IMR-90 (cell line): ENCODE measurements around the gene DPP6. TPM values are rescaled to one million over a fixed set of nuclear protein-coding genes. Genes with fewer than 3 reads are reported as not detected.

ENCODE experiments used
- ATAC-seq: fragments of 200-7000 bp; cut with Tn5 transposase; 2 replicates; pipeline ENCODE4 v1.9.1; 2020; ENCODE audit warnings: low read depth, mild to moderate bottlenecking, moderate library complexity
- BruUV-seq: library from RNA; stranded (reverse); fragments of 400-500 nt; replicated peaks from 2 replicates; lab custom pipeline; 2021; lab: Mats Ljungman, UMichigan
- CTCF ChIA-PET: fragments of 300-600 bp; formaldehyde crosslinking; extraction: SDS; loops from one replicate; lab custom pipeline; 2021; ENCODE audit warnings: antibody characterized with exemption; lab: Yijun Ruan, JAX
- POLR2A ChIA-PET: fragments of 300-600 bp; sonication (Branson Sonifier 250); formaldehyde crosslinking; loops from one replicate; lab custom pipeline; 2022; ENCODE audit warnings: antibody characterized with exemption; ENCODE audit not compliant: unreplicated experiment; lab: Charles Lee
- DNase-seq: peaks from one replicate; pipeline ENCODE4 v3.0.0; 2013
- H2AFZ ChIP-seq: replicated peaks from 2 replicates; pipeline ENCODE3; 2013; ENCODE audit warnings: low read length, mild to moderate bottlenecking; ENCODE audit not compliant: poor library complexity
- H2AK5ac ChIP-seq: 2 replicates; pipeline ENCODE4 v1.6.1; 2013; ENCODE audit warnings: low read depth, low read length, inconsistent platforms
- H2AK9ac ChIP-seq: replicated peaks from 2 replicates; pipeline ENCODE3; 2013; ENCODE audit warnings: mild to moderate bottlenecking, low read depth, low read length, moderate library complexity; ENCODE audit not compliant: poor library complexity
- H2BK120ac ChIP-seq: 2 replicates; pipeline ENCODE4 v1.6.1; 2013; ENCODE audit warnings: low read depth, low read length, inconsistent platforms
- H2BK15ac ChIP-seq: 3 replicates; pipeline ENCODE4 v1.6.1; 2013; ENCODE audit warnings: low read depth, low read length, inconsistent platforms
- H2BK20ac ChIP-seq: 2 replicates; pipeline ENCODE4 v1.6.1; 2013; ENCODE audit warnings: low read depth, mild to moderate bottlenecking, inconsistent platforms, low read length, moderate library complexity
- H2BK5ac ChIP-seq: 2 replicates; pipeline ENCODE4 v1.6.1; 2013; ENCODE audit warnings: mild to moderate bottlenecking, low read depth, low read length, inconsistent platforms; ENCODE audit not compliant: poor library complexity, severe bottlenecking
- H3K14ac ChIP-seq: replicated peaks from 2 replicates; pipeline ENCODE4 v1.6.1; 2013; ENCODE audit warnings: low read depth, low read length, inconsistent platforms
- H3K18ac ChIP-seq: 2 replicates; pipeline ENCODE4 v1.6.1; 2013; ENCODE audit warnings: low read depth, low read length, control low read depth
- H3K23ac ChIP-seq: 2 replicates; pipeline ENCODE4 v1.6.1; 2013; ENCODE audit warnings: low read depth, low read length, inconsistent platforms
- H3K27ac ChIP-seq: 2 replicates; pipeline ENCODE4 v1.5.1; 2013; ENCODE audit warnings: mild to moderate bottlenecking, control low read depth, low read length; ENCODE audit not compliant: insufficient read depth
- H3K27me3 ChIP-seq: 2 replicates; pipeline ENCODE4 v1.6.1; 2013; ENCODE audit warnings: low read length; ENCODE audit not compliant: control insufficient read depth, insufficient read depth
- H3K36me3 ChIP-seq: 2 replicates; pipeline ENCODE4 v1.6.1; 2013; ENCODE audit warnings: low read length, mixed read lengths; ENCODE audit not compliant: control insufficient read depth, insufficient read depth
- H3K4ac ChIP-seq: 2 replicates; pipeline ENCODE4 v1.6.1; 2013; ENCODE audit warnings: low read depth, low read length, inconsistent platforms
- H3K4me1 ChIP-seq: 2 replicates; pipeline ENCODE4 v1.6.1; 2013; ENCODE audit warnings: low read length, mixed read lengths; ENCODE audit not compliant: control insufficient read depth, insufficient read depth
- H3K4me2 ChIP-seq: 2 replicates; pipeline ENCODE4 v1.6.1; 2013; ENCODE audit warnings: low read depth, mild to moderate bottlenecking, control low read depth, low read length, moderate library complexity
- H3K4me3 ChIP-seq: 2 replicates; pipeline ENCODE4 v1.5.1; 2013; ENCODE audit warnings: low read depth, mild to moderate bottlenecking, control low read depth, low read length, moderate library complexity; ENCODE audit not compliant: insufficient read depth
- H3K56ac ChIP-seq: 2 replicates; pipeline ENCODE4 v1.6.1; 2013; ENCODE audit warnings: low read length, inconsistent platforms; ENCODE audit not compliant: insufficient read depth; ENCODE audit errors: extremely low read depth
- H3K79me1 ChIP-seq, 2 experiments: 2 replicates each; pipeline ENCODE4 v1.6.1; 2013; ENCODE audit warnings: low read length in 2 of 2, inconsistent platforms in 1 of 2, low read depth in 1 of 2
- H3K9ac ChIP-seq: 2 replicates; pipeline ENCODE4 v1.6.1; 2013; ENCODE audit warnings: low read depth, low read length, control low read depth
- H3K9me1 ChIP-seq: 2 replicates; pipeline ENCODE4 v1.6.1; 2013; ENCODE audit warnings: low read length, inconsistent platforms; ENCODE audit not compliant: insufficient read depth
- H3K9me3 ChIP-seq: 2 replicates; pipeline ENCODE4 v1.6.1; 2013; ENCODE audit warnings: low read length; ENCODE audit not compliant: control insufficient read depth, insufficient read depth
- H4K20me1 ChIP-seq: 2 replicates; pipeline ENCODE4 v1.6.1; 2013; ENCODE audit warnings: low read length, inconsistent platforms; ENCODE audit not compliant: insufficient read depth
- H4K5ac ChIP-seq: 2 replicates; pipeline ENCODE4 v1.6.1; 2013; ENCODE audit warnings: mild to moderate bottlenecking, low read depth, low read length, control low read depth
- H4K8ac ChIP-seq, 2 experiments: 2 replicates each; pipeline ENCODE4 v1.6.1; 2013; ENCODE audit warnings: low read depth in 2 of 2, low read length in 2 of 2, control low read depth in 1 of 2, inconsistent platforms in 1 of 2
- H4K91ac ChIP-seq: 2 replicates; pipeline ENCODE4 v1.6.1; 2013; ENCODE audit warnings: low read depth, low read length, inconsistent platforms; ENCODE audit not compliant: insufficient read depth
- ELK1 ChIP-seq: fragments of 150-350 bp; IDR thresholded peaks from 2 replicates; pipeline ENCODE4 v1.6.1; 2016; ENCODE audit warnings: low read depth, mild to moderate bottlenecking, low read length, moderate library complexity, borderline replicate concordance
- MAFK ChIP-seq: IDR thresholded peaks from 2 replicates; pipeline ENCODE4 v1.6.1; 2012; ENCODE audit warnings: low read depth, low read length, improper control_type of control experiment
- MXI1 ChIP-seq: IDR thresholded peaks from 2 replicates; pipeline ENCODE4 v1.6.1; 2012; ENCODE audit warnings: low read depth, mild to moderate bottlenecking, low read length, moderate library complexity, borderline replicate concordance
- NFE2L2 ChIP-seq: fragments of 150-350 bp; IDR thresholded peaks from 2 replicates; pipeline ENCODE4 v1.6.1; 2016; ENCODE audit warnings: low read depth, mild to moderate bottlenecking, low read length
- RCOR1 ChIP-seq: IDR thresholded peaks from 2 replicates; pipeline ENCODE4 v1.6.1; 2012; ENCODE audit warnings: mild to moderate bottlenecking, low read length, improper control_type of control experiment; ENCODE audit not compliant: insufficient replicate concordance
- WGBS, 2 experiments: methylation state at CpG; one replicate each; pipeline versions ENCODE4 v1.1.5 to v1.1.7; 2013; ENCODE audit warnings: missing lambda C conversion rate in 2 of 2; ENCODE audit not compliant: insufficient read length in 1 of 2; ENCODE audit errors: extremely low coverage in 2 of 2; 5-methylcytosine and 5-hydroxymethylcytosine counted together
- dilution Hi-C: fragments of 300-500 bp; cut with HindIII; formaldehyde crosslinking; loops from one replicate; pipeline ENCODE4 v1.14.3; 2018; ENCODE audit warnings: low sequenced_read_pairs; ENCODE audit not compliant: unreplicated experiment
- in situ Hi-C: fragments of 300-500 bp; cut with MboI; formaldehyde crosslinking; loops from 3 replicates; pipeline ENCODE4 v1.14.3; 2019; ENCODE audit warnings: low sequenced_read_pairs, inconsistent platforms, mixed read lengths
- intact Hi-C: fragments of 100-400 bp; cut with micrococcal nuclease; formaldehyde crosslinking; loops from 2 replicates; pipeline ENCODE4 v1.10.0; 2022
- polyA plus RNA-seq, 3 experiments: library from polyadenylated mRNA; depleted of rRNA; stranded (reverse); fragments of >200 nt; gene quantifications; 2 replicates each; pipeline ENCODE4 v1.2.3, GENCODE V29; 2012; ENCODE audit warnings: low replicate concordance in 1 of 3
- total RNA-seq: library from RNA; depleted of rRNA; stranded (reverse); fragments of >200 nt; gene quantifications from 2 replicates; pipeline ENCODE4 v1.2.3, GENCODE V29; 2012

The DPP6 gene
- total and polyA plus RNA-seq, 2 of the 4 experiments (the other 2 are of a cell fraction): not detected

GRCh38 chr7:154909241-154910105 is 857.3 kb downstream of the DPP6 start:
- no TSS peak for BruUV-seq
- Histone ChIP-seq H3K27ac (no peak overlapping the region), H4K20me1 (no peaks in the 10 kb centered on the region), H2AFZ (no peak overlapping the region), H2BK15ac (no peak overlapping the region), H3K9me1 (no peaks in the 10 kb centered on the region), H3K18ac (no peak overlapping the region), H3K36me3 (no peaks in the 10 kb centered on the region), H3K9me3 (peaks cover 10% of the 10 kb centered on the region; the same call in 1 of the 2 replicates), H3K9ac (no peak overlapping the region), H2AK5ac (no peak overlapping the region), H3K27me3 (peaks cover 3% of the 10 kb centered on the region; the same call in 1 of the 2 replicates), H3K14ac (no peak overlapping the region), H3K4me1 (no peaks in the 10 kb centered on the region), H2BK20ac (no peak overlapping the region), H2BK5ac (no peak overlapping the region), H4K91ac (no peak overlapping the region), H4K8ac (no peak overlapping the region), H2AK9ac (no peak overlapping the region), H3K4me3 (no peak overlapping the region), H3K79me1 (no peaks in the 10 kb centered on the region), H2BK120ac (no peak overlapping the region), H3K4me2 (no peak overlapping the region), H3K23ac (no peak overlapping the region), H3K56ac (no peak overlapping the region), H4K5ac (no peak overlapping the region), H3K4ac (no peak overlapping the region)
- WGBS, 2 experiments: 72% methylated on average over 8 of the region's 26 CpGs; no CpG with 5 or more reads in 1 of the 2 experiments
- no peak for TF ChIP-seq MAFK
- no peak for TF ChIP-seq MXI1
- no peak for TF ChIP-seq ELK1
- no peak for TF ChIP-seq RCOR1
- no peak for TF ChIP-seq NFE2L2
- CTCF ChIA-PET: interaction anchor here (1.3 kb wide), 1 partner anchor 44 kb away, joined by 3 read pairs; no protein-coding TSS in a partner anchor
- in situ Hi-C loops (no loop called here), dilution Hi-C loops (no loop called here), intact Hi-C loops (no loop called here)
- no peak for ATAC-seq
- no peak for DNase-seq
- POLR2A ChIA-PET: no interaction called here
